ENCODE data around the gene TLR4.

TLR4 gene

DNA sequence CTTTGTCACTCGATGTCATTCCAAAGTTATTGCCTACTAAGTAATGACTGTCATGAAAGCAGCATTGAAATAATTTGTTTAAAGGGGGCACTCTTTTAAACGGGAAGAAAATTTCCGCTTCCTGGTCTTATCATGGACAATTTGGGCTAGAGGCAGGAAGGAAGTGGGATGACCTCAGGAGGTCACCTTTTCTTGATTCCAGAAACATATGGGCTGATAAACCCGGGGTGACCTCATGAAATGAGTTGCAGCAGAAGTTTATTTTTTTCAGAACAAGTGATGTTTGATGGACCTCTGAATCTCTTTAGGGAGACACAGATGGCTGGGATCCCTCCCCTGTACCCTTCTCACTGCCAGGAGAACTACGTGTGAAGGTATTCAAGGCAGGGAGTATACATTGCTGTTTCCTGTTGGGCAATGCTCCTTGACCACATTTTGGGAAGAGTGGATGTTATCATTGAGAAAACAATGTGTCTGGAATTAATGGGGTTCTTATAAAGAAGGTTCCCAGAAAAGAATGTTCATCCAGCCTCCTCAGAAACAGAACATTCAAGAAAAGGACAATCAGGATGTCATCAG is 11.3 kb downstream of the TLR4 start:
- no peak for DNase-seq (ENCODE audit: low read depth, low spot score)
- ChIA-PET CTCF (no interaction called here), POLR2A (no interaction called here)
- no peak overlapping the region for H3K4me3 ChIP-seq (ENCODE audit: low read depth, low read length)
- TF ChIP-seq, protein P1, sequence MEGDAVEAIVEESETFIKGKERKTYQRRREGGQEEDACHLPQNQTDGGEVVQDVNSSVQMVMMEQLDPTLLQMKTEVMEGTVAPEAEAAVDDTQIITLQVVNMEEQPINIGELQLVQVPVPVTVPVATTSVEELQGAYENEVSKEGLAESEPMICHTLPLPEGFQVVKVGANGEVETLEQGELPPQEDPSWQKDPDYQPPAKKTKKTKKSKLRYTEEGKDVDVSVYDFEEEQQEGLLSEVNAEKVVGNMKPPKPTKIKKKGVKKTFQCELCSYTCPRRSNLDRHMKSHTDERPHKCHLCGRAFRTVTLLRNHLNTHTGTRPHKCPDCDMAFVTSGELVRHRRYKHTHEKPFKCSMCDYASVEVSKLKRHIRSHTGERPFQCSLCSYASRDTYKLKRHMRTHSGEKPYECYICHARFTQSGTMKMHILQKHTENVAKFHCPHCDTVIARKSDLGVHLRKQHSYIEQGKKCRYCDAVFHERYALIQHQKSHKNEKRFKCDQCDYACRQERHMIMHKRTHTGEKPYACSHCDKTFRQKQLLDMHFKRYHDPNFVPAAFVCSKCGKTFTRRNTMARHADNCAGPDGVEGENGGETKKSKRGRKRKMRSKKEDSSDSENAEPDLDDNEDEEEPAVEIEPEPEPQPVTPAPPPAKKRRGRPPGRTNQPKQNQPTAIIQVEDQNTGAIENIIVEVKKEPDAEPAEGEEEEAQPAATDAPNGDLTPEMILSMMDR (IDR thresholded peaks at IDR 0.05; ENCODE audit: insufficient read depth, low read length, missing control alignments) = no peak

DNA sequence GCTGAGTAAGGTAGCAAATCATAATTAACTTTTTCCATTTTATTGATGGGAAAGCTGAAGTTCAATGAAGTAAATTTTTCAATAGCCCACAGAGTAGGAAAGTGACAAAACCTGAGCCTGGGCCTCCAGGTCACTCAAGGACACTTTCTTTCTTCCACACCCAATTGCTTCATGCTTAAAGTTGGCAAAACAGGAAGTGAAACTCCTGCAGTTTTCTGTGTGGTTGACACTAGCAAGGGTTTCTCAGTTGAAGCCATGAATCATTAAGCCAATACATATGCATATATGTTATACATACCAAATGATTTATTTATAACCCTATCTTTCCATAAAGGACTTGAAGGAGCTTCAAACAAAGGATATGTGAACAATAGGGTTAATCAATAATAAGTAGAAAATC is 13.9 kb downstream of the TLR4 start:
- POLR2A ChIA-PET = no interaction called here
- no peak for DNase-seq (ENCODE audit: low read depth, low spot score)
- no peak overlapping the region for H3K4me3 ChIP-seq (ENCODE audit: low read depth, low read length)
- TF ChIP-seq, protein P1 (IDR thresholded peaks at IDR 0.05; ENCODE audit: insufficient read depth, low read length, missing control alignments) = no peak
- CTCF ChIA-PET = no interaction called here

DNA sequence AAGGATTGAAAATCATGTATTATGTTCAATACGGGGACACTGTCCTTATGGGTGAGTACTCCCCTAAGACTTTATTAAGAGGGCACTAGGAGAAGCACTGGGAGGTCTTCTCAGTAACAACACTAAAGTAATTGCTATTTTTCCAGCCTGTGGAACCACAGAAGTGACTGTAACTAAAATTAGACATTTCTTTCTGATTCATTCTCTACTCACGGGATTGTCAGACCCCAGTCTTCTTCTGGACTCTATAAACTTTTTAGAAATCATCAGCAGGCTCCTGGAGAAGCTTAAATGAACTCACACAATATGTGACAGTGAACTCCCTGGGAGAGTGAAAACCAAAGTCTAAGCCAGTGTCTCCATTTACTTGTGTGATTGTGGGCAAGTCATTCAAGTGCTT is 14.5 kb downstream of the TLR4 start:
- no peak overlapping the region for H3K4me3 ChIP-seq (ENCODE audit: low read depth, low read length)
- TF ChIP-seq, protein P1 (IDR thresholded peaks at IDR 0.05; ENCODE audit: insufficient read depth, low read length, missing control alignments) = no peak
- no peak for DNase-seq (ENCODE audit: low read depth, low spot score)
- POLR2A ChIA-PET = no interaction called here
- CTCF ChIA-PET = no interaction called here

DNA sequence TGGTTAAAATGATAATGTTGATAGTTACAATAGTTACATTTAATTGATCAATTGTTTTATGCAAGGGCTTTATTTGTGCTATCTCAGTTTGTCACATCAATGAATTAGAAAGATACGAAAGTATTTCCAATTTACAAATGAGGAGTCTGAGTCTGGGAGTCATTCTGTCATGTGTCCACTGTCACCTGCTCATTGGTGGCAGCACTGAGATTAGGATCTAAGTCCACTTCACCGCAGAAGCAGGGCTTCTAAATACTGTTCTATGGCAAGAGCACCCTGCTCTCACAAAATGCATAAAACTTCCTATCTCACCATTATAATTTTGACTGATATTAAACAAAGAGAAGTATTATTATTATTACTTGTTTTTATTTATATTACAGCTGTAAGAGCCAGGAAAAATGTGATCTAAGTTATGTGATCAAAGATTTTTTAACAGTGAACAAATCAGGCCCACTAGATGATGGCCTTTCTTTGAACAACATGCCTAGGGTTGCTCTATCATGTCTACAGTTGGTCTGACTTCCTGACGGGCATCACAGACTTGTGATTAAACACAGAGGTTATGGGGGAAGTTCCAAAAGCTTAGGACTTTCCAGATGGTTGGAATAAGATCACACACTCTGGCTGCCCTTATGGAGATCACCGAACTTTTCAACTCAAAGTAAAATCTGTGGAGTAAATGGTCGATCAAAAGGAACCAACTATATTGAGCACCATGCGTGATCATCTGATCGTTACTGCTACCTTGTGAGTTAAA is 15.1 kb downstream of the TLR4 start:
- ChIA-PET POLR2A (interaction anchor here (1.0 kb wide), 1 partner anchor 15 kb away, joined by 4 read pairs; the partner anchor contains the start of gene TLR4), CTCF (no interaction called here)
- DNase-seq (ENCODE audit: low read depth, low spot score) = no peak
- no peak overlapping the region for H3K4me3 ChIP-seq (ENCODE audit: low read depth, low read length)
- TF ChIP-seq, protein P1 (IDR thresholded peaks at IDR 0.05; ENCODE audit: insufficient read depth, low read length, missing control alignments) = no peak

DNA sequence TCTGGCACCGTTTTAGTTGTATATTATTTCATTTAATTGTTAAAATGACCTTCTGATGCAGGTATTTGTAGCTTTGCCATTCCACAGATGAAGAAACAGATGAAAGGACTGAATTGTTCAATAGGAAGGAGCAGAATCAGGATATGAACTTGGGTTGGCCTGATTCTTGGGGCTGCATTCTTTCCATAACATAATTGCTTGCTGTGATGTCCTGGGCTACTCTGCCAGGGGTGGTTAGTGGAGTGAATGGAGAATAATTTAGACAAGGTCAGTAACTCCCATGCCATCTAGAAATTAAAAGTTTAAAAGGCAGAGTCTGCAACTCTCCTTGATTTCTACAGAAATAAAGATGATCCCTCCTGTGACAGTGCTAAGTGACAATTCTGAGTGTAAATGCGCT is 15.9 kb downstream of the TLR4 start:
- H3K4me3 ChIP-seq (ENCODE audit: low read depth, low read length) = no peak overlapping the region
- TF ChIP-seq, protein P1 (IDR thresholded peaks at IDR 0.05; ENCODE audit: insufficient read depth, low read length, missing control alignments) = no peak
- POLR2A ChIA-PET = interaction anchor here (1.0 kb wide), 1 partner anchor 15 kb away, joined by 4 read pairs; the partner anchor contains the start of gene TLR4
- DNase-seq (ENCODE audit: low read depth, low spot score) = no peak
- CTCF ChIA-PET = no interaction called here

DNA sequence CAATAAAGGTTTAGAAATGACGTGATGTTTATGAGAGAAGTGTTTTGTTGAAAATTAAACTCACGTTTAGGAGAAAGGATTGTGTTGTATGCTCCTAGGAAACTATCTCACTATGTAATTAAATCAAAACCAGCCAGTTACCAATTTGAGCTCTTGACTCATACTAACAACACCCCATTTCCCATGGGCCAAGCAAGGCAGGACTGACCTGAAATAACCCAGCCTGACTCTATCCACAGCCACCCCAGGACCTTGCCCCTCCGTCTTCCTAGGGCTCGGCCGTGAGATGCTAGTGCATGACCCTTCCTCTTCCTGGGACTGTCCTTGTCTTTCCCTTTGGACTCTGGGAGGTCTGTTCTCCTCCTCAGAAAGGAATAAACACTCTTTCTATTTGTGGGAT is 16.4 kb downstream of the TLR4 start:
- no peak overlapping the region for H3K4me3 ChIP-seq (ENCODE audit: low read depth, low read length)
- TF ChIP-seq, protein P1 (IDR thresholded peaks at IDR 0.05; ENCODE audit: insufficient read depth, low read length, missing control alignments) = no peak
- ChIA-PET CTCF (no interaction called here), POLR2A (no interaction called here)
- no peak for DNase-seq (ENCODE audit: low read depth, low spot score)
